Measurements from ENCODE around the gene OTOP2. TPM values are rescaled to one million over a fixed set of nuclear protein-coding genes. Genes with fewer than 3 reads are reported as not detected.
A peak's percentile ranks its signal among the peaks of the same experiment; 100 is the strongest.

Gene OTOP2
- total and polyA plus RNA-seq, 10 of the 15 experiments (the other 5 are each of a cell fraction or from before 2014, with no cell fraction given) = not detected

GRCh38 chr17:74945543-74945942, 21.5 kb downstream of the OTOP2 start (continued):
- TF ChIP-seq USF2 (IDR thresholded peaks at IDR 0.05; ENCODE audit: borderline replicate concordance, low read depth, low read length) (peak; percentile 36; the same call in 1 of the 2 replicates), ATF7 (IDR thresholded peaks at IDR 0.05; ENCODE audit: low read depth) (peak; percentile 59; the same call in 1 of the 2 replicates), SIX5 (IDR thresholded peaks at IDR 0.05; ENCODE audit: low read depth, low read length, severe bottlenecking) (peak; percentile 18), RAD51 (IDR thresholded peaks at IDR 0.05) (peak; percentile 77), MEF2B (IDR thresholded peaks at IDR 0.05; ENCODE audit: partially characterized antibody, poor library complexity, severe bottlenecking) (peak; percentile 58), REST (IDR thresholded peaks at IDR 0.05; ENCODE audit: low read depth, low read length) (no peak), CHD1 (IDR thresholded peaks at IDR 0.05; ENCODE audit: low read depth, low read length) (no peak), NBN (IDR thresholded peaks at IDR 0.05) (peak; percentile 67), POLR2A (IDR thresholded peaks at IDR 0.05; ENCODE audit: low read depth, low read length) (peak; percentile 52; the same call in 1 of the 2 replicates), POLR2AphosphoS5 (IDR thresholded peaks at IDR 0.05; ENCODE audit: low read length) (0 out of 2 replicates have a peak, but pooled peaks have one; percentile 31), PKNOX1 (IDR thresholded peaks at IDR 0.05) (peak; percentile 73), MTA2 (IDR thresholded peaks at IDR 0.05; ENCODE audit: low read depth) (peak; percentile 28; the same call in 1 of the 2 replicates)

Measured in GM12878 (cell line).